GM21619 (cell line): ENCODE data around the gene TCOF1.

Source experiments
- ATAC-seq: cut with Tn5 transposase; IDR thresholded peaks from one replicate; pipeline ENCODE4 v1.9.1; 2021; ENCODE audit not compliant: unreplicated experiment

TCOF1 gene

GRCh38 chr5:150446088-150446487, 88.6 kb downstream of the TCOF1 start:
- ATAC-seq, result no peak

GRCh38 chr5:150446583-150446982, 89.1 kb downstream of the TCOF1 start:
- ATAC-seq, result no peak

DNA sequence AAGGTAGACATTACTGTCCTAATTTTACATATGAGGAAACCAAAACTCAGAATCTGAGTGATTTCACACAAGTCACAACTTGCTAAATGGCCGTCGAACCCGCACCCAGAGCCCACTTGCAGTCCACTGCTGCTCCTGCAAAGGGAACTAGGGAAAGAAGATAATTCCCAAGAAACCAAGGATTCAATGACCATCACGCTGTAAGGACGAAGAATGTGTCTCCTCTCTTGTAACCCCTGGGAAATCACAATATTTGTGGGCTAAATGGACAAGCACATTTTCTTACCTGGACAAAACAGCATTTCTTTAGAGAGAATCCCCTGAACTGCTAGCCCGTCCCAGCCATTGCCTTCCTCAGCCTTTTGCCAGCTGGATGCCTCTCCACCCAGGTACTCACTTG, 89.7 kb downstream of the TCOF1 start:
- ATAC-seq, result no peak

DNA sequence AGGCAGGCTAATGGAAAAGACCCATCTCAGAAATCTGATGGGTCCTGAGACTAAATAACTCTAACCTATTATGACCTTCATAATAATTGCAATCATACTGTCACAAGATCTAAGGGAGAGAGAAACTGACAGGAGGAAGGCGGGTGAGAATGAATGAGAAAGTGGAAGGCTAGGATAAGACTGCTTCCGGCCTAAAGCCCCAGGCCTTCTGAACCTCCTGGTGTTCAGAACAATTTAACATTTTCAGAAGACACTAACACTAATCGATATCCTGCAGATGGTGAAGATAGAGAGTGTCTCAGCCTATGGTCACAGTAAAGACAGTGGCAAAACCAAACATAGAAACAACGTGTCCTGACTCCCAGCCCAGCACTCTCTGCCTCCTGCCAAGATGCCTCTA, 90.8 kb downstream of the TCOF1 start:
- ATAC-seq, result no peak

- peak; percentile 31 for ATAC-seq
These were observed 91.5 kb downstream of the TCOF1 start for GRCh38 chr5:150448952-150449516.
